Measurements from ENCODE around the gene ATP2C2.

DNA sequence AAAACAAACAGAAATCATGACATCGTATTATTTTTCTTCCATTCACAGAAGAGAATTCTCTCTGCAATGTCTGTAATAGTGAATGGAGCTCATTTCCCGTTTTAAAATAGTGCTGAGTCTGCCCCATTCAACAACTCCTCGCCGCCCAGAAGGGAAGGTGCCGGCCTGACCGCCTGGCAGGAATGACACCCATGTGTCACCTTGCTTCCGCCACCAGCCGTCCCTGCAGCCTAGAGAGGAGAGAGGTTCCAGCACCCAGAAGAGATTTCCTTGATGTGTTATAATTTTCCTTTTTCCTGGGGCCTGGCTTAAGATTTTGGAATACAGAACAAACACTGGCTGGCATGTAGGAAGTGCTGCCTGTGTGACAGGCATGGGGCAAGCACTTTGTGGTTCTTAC lies 76.1 kb downstream of the ATP2C2 start:
- no peak for TF ChIP-seq POLR2AphosphoS5 (IDR thresholded peaks at IDR 0.05; ENCODE audit: low read depth)
- no peak for TF ChIP-seq CTCF (conservative IDR thresholded peaks at IDR 0.05; ENCODE audit: low read depth in 2 of 2)
